HG03439 (cell line): ENCODE results near the gene ATPAF1.
"Not testable (repeated sequence)": the region's sequence is repeated elsewhere in the genome, so short reads cannot be mapped to it uniquely, and the experiment has no call there.

ENCODE experiments used
- ATAC-seq: cut with Tn5 transposase; IDR thresholded peaks from one replicate; pipeline ENCODE4 v1.9.1; 2021; ENCODE audit warnings: mild to moderate bottlenecking, moderate library complexity; ENCODE audit not compliant: unreplicated experiment

Gene ATPAF1, protein sequence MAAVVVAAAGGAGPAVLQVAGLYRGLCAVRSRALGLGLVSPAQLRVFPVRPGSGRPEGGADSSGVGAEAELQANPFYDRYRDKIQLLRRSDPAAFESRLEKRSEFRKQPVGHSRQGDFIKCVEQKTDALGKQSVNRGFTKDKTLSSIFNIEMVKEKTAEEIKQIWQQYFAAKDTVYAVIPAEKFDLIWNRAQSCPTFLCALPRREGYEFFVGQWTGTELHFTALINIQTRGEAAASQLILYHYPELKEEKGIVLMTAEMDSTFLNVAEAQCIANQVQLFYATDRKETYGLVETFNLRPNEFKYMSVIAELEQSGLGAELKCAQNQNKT

DNA sequence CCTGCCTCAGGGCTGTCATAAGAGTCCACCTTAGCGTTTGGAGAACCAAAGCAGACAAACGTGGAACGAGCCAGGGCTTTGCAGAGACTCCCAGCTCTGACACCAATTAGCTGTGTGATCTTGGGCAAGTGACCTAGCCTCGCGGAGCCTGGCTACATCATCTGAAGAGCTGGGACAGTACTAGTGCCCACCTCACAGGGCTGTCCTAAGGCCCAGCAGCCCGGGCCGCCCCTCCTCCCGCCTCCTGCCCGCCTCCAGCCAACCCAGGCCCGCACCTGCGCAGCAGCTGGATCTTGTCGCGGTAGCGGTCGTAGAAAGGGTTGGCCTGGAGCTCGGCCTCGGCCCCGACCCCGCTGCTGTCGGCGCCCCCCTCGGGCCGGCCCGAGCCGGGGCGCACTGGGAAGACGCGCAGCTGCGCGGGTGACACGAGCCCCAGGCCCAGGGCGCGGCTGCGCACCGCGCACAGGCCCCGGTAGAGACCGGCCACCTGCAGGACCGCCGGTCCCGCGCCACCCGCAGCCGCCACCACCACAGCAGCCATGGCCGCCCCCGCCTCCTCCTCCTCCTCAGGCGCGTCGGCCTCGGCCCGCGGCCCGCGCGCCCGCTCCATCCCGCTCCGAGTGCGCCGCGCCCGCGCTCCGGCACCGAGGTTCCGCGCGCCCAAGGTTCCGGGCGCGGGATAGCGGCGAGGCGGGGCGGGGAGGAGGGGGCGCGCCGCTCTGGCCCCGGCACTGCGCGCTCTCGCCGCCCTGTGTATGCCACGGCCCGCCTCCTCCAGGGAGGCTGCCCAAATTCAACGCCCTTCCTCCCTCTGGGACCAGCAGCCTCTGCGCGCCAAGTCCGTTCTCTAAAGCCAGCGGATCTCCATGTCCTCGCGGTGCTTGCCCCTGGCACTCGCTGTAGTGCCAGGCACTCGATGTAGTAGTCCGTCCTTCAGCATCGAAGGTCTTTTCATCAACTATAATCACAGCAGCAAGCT lies at the start of gene ATPAF1:
Gene ATPAF1 (minus strand): TSS at position 583 of the 979 bp plus-strand sequence. CDS start 42 bp downstream, at position 541.
- ATAC-seq, result peak; percentile 64

DNA sequence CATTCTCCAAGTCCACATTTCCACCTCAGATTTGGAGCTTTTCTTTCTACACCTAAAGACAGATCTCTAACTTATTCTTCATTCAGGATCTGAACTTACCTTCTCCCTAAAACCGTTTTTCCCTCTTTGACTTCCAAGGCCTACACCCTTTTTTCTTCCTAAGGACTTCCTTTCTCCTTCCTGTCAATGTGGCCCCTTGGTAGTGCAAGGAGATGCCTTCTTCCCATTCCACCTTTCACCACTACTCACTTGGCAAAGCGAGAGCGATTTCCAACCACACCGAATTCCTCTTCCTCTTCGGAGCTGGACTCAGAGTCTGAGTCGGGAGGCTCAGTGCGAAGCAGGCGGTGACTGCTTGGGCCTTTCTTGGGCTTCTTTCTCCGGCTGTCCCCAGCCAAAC lies 49.5 kb upstream of the ATPAF1 start:
- ATAC-seq, result no peak

DNA sequence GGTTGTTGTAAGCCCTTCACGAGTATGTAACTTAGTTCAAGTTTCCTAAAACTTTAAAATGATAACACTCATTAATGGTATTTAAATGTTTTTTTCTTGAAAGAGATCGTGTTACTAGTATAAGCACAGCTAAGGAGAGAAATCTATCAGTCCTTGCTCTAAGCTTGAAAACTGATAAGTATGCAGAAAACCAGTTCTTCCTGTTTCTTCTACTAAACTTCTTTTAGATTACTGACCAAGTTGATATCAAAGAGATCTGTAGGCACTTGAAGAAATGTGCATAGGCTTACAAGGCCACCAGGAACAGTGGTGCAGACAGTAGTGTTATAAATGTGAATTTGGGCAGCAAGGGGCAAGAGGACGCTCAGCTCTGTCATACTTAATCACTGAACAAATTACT lies 46.8 kb upstream of the ATPAF1 start:
- ATAC-seq, result no peak

DNA sequence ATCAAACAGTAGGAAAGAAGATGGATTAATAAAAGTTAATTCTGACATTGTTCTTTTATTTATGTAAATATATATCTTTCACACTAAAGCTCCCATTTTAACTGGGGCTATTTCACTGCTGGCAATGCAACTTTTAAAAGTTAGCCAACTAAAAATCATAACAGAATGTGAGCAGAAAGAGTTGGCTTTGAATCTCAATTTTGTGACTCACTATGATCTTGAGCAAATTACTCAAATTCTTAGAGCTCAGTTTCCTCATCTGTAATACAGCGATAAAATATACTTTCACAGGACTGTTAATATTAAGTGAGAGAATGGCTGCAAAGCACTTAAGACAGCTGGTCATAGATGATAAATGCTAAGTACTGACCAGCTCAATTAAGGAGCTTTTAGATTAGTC lies 40.0 kb upstream of the ATPAF1 start:
- ATAC-seq, result no peak

DNA sequence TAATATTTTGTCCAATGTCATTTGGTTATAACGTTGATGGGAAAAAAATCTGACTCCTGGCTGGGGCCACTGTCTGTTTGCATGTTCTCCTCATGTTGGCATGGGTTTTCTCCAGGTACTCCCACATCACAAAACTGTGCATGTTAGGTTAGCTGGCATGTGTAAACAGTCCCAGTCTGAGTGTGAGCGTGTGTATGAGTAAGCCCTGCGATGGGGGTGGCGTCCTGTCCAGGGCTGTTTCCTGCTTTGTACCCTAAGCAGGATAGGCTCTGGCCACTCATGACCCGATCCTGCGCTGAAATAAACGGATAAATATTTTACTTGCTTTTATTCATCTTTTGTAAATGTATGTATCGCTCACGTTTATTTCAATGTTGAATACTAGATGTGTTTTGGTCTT lies 37.2 kb upstream of the ATPAF1 start:
- ATAC-seq, result no peak

DNA sequence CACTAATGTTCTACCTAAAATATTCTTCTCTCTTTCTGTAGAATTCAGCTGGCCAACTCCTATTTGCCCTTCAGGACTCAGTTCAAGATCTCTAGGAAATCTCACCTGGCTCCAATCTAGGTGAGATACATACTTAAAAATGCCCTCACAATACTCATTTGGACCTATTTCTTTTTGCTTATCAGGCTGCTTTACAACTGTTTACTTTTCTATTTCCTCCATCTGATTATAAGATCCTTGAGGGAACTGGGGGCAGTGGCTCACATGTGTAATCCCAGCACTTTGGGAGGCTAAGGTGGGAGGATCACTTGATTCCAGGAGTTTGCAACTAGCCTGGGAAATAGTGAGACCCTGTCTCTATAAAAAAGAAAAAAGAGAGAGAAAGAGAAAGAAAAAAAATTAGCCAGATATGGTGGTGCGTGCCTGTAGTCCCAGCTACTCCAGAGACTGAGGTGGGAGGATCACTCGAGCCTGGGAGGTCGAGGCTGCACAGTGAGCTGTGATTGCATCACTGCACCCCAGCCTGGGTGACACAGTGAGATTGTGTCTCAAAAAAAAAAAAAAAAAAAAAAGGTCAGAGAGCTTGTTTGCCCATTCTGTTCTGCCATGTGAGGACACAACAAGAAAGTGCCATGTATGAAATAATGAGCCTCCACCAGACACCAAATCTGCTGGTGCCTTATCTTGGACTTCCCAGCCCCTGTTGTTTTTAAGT lies 35.9 kb upstream of the ATPAF1 start:
- no peak for ATAC-seq

DNA sequence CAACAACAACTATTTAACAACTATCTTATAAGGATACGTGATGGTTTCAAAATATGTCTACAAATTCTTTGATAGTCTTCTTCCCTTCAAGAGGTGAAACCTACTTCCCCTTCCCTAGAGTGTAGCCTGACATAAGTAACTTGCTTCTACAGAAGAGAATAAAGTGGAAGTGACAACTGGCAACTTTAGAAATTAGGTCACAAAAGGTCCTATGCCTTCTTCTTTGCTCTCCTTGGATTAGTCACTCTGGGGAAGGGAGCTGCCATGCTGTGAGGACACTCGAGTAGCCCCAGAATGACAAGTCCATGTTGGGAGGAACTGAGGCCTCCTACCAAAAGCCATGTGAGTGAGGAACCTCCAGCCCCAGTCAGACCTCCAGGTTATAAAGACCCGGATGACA lies 31.5 kb upstream of the ATPAF1 start:
- ATAC-seq, result no peak

DNA sequence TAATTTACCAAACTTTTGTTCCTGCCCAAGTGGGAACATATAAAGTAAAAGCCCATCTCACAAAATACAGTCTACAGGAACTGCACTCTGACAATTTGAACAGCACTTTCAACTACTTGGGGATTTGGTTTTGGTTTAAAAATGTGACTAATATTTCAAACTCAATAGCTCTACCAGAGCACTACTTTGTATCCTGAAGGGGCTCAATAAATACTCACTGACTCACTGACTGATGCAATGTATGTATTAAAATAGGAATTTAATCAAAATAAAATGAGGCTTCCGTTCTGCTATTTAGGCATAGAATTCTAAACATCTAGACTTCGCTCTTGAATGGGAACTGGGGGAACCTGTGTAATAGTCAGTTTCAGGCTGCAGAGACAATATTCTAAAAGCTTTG lies 28.9 kb upstream of the ATPAF1 start:
- ATAC-seq, result no peak

DNA sequence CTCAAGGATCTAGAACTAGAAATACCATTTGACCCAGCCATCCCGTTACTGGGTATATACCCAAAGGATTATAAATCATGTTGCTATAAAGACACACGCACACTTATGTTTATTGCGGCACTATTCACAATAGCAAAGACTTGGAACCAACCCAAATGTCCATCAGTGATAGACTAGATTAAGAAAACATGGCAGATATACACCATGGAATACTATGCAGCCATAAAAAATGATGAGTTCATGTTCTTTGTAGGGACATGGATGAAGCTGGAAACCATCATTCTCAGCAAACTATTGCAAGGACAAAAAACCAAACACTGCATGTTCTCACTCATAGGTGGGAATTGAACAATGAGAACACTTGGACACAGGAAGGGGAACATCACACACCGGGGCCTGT lies 26.5 kb upstream of the ATPAF1 start:
- not testable (repeated sequence) for ATAC-seq

DNA sequence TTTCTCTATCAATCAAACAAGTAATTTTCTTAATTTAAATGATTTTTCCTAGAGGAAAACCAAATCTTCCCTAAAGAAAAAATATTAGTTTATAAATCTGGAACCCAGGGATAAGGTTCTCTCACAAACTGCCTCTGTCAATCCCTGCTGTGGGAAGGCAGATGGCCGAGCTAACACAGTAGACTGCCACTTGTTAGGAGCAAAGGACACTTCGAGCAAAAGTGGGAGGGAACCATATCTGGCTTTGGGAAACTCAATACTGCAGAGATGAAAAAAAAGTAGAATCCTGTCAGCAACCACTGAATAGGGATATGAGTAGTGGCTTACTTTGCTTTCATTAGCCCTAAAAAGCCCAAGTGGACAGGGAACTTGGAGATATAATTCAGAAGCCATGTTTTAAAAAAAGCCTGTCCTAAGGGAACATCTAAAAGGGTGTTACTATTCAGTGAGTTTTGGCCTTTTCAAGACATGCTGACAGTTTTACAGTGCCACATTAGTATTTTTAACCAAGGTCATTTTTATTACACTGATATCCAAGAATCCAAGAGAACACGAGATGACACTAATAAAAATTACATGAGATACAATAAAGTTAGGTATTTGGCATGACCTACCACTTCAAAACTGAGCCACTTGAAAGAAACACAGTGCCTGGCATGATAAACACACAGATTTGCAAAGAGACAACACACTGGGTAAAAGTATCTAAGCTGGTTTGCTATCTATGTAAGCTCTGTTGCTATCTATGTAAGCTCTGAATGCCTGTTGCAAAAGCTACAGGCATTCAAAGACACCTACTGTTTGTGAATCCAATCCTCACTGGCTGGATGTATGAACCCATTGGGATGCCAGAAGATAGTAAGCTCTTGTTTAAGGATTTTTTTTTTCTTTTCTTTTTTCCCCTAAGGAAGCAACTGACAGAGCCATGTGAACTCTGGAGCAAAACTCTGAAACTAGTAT lies 24.9 kb upstream of the ATPAF1 start:
- ATAC-seq, result no peak

DNA sequence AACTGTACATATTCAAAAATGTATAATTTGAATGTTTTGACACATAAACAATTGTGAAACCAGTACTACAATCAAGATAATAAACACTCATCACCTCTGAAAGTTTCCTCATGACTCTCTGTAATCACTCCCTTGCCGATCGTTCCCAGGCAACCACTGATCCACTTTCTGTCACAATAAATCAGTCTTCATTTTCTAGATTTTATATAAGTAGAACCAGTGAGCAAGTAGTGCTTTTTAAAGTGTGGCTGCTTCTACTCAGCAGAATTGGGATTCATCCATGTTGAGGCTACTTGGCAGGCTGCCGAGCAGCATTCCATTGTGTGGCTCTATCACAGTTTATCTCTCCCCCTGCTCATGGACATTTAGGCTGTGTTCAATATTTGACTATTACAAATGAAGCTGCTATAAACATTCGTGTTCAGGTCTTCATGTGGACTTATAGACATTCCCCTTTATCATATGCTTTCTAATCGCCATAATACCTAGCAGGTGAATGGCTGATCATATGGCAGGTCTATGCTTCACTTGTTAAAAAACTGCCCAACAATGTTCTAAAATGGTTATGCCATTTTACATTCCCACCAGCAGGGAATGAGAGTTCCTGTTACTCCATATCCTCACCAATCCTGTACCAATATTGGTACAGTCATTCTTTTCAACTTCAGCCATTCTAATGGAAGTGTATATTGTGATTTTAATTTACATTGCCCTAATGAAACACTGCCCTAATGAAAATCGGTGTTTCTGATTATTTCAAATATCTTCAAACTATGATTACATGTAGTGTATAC lies 24.0 kb upstream of the ATPAF1 start:
- ATAC-seq, result no peak

DNA sequence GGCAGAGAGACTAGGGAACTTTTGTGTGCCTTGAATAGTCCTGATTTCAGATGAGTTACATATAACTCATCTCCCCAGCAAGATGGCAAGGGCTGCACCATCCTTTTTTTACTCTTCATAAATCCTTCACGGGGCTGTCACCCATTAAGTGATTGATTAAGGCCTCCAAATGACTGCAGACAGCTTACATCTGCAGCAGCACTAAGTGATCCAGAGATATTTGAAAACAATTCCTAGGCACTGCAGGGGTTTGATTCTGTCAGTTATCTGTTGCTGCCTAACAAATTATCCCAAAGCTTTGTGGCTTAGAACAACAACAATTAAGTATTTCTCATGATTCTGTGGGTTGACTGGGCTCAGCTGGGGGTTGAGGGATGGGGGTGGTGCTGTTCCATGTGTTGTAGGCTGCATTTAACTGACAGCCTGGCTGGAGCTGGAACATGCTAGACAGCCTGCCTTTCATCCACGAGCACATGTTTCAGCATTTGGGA lies 22.8 kb upstream of the ATPAF1 start:
- no peak for ATAC-seq

DNA sequence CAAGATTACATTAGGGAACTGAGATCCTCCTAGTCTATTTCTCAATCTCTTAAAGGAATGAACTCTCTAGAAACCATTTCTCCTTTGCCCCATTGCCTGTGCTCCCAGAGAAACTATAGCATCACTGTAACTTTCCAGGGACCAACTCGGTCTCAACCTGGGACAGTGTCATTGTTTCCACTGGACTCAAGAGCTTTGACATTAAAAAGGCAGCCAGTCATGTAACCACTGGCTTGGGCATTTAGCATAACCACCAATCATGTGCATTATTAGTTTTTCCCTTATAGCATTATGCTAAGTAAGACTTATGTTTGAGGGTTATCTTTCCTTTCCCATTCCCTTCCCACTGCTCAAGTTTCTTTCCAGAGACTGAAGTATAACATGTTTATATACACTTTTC lies 21.7 kb upstream of the ATPAF1 start:
- ATAC-seq, result no peak

DNA sequence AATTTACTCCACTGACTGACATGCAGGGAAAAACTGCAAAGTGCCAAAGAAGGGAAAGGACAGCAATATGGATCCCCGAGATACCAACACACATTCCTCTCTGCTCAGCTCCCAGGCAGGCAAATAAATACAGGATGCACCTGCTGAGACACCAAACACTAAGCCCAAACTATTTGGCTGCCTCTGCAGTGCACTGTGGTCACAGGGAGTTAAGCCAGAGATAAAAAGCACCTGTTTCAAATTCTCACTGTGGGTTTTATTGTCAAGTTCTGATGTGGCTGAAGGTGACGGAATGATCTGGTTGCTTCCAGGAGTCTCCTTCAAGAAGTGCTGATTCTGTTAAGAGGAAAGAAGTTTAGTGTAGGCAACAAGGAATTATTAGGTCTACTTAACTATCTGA lies 21.2 kb upstream of the ATPAF1 start:
- no peak for ATAC-seq

DNA sequence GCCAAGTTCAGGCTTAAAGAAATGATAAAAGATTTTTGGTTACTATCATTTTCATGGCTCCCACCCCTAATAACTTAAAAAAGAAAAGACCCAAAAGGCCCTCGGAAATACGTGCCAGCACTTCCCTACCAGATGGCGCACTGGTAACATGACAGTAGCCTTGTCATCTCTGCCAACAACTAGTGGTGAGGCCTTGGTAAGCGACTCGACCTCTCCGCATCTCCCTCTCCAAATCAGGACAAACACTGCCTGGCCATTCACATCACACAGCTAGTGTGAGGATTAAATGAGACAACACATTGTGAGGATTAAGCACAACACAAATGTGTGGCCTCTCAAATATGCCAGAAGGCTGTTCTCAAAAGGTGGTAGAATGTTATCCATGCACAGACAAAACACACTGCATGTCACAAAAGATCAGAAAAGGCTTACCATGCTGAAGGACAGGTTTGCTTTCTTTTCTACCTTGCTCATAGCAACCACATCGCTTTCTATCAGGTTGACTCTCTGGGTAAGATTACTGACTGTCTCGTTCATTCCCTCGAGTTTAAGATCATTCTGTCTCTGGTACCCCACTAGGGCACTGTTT lies 19.9 kb upstream of the ATPAF1 start:
- ATAC-seq, result no peak

DNA sequence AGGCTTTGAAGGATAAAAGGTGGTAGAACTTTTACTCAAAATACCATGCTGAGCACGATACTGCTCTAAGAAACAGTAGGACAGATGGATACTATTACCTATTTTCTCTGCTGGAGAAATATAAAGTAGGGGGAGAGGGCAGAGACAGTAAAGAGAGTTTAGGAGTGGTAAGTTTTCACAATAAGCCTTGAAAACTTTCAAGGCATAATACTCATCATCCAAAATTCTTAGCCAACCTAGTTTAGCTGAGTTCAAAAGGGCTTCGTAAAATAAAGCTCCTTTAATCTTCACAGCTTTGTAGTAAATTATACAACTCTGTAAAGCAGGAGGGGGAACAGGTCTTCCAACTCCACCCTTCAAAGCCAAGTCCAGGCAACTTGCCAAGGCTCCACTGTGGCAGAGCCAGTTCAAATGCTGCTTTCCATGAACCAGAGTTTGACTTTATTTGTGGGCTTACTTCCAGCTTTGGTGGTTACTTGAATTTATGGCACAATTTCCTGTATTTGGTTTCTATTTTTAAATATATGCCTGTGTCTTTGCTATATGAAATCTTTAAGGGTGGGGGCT lies 19.0 kb upstream of the ATPAF1 start:
- no peak for ATAC-seq

DNA sequence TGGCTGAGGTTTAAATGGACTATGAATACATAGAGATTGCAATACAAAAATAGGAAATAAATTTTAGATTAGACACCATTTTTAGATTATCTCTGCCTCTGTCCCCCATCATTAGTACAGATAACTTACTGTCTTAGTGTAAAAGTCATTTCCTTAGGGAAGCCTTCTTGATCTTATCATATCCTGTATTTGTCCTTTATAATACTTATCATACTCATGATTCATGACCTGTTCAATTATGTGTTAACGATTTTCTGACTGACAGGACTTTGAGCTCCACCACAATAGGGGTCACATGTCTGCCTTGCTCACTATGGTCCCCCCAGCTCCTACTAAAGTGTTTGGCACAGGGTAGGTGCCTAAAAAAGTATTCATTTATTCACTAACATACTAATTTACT lies 18.1 kb upstream of the ATPAF1 start:
- no peak for ATAC-seq

DNA sequence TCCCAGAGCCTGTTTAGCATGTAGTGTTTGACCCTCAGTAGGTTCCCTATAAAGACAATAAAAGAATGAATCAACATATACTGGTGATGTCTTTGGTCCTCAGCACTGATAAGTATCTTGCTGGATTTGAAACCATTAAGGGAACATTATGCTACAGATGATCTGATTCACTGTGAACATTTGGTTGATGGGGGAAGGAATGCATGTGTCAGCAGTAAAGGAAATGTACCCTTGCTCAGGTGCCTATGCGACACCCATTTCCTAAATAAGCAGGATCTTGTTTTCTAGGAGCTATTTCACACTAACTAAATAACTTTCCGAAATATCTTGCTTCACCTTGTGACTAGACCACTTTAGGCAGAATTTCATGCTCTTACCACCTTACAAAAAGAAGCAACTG lies 16.5 kb upstream of the ATPAF1 start:
- ATAC-seq, result no peak

DNA sequence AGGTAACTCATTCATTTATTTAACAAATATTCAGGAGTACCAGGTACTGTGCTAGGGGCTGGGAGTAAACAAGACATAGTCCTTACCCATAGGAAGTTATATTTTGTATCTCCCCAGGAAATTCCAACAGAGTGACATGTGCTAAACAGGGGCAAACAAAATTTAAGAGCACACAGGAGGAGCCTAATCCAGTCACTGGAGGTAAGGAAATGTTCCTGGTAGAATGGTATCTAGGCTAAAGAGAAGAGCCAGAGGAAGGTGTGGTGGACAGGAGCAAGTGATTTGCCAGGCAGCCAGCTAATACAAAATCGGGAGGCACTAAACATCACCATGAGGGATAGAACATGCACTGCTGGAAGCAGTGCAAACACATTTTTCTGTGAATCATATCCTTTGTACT lies 13.9 kb upstream of the ATPAF1 start:
- no peak for ATAC-seq
